GM21717 (cell line): ENCODE measurements around the gene USP30.
"Not testable (repeated sequence)": the region's sequence is repeated elsewhere in the genome, so short reads cannot be mapped to it uniquely, and the experiment has no call there.

Source experiments
- ATAC-seq: cut with Tn5 transposase; IDR thresholded peaks from one replicate; pipeline ENCODE4 v1.9.1; 2021; ENCODE audit warnings: mild to moderate bottlenecking, moderate library complexity; ENCODE audit not compliant: unreplicated experiment

Gene USP30

GRCh38 chr12:109049794-109050193 is 2.6 kb upstream of the USP30 start:
- not testable (repeated sequence) for ATAC-seq

- ATAC-seq = no peak
These were observed 321 bp upstream of the USP30 start for GRCh38 chr12:109052097-109052413.

GRCh38 chr12:109053382-109054123 is 1.2 kb downstream of the USP30 start:
- ATAC-seq = peak; percentile 52

DNA sequence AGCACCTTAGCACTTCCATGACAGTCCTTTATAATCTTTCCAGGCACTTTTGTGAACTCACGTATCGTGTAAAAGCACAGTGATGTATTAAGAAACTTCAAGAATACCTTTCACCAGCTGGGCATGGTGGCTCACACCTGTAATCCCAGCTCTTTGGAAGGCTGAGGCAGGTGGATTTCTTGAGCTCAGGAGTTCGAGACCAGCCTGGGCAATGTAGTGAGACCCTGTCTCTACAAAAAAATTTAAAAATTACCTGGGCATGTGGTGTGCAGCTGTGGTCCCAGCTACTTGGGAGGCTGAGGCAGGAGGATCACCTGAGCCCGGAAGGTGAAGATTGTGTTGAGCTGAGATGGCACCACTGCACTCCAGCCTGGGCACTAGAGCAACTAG is 1.7 kb downstream of the USP30 start:
- peak; percentile 2 for ATAC-seq

GRCh38 chr12:109054520-109054919 is 2.1 kb downstream of the USP30 start:
- no peak for ATAC-seq

DNA sequence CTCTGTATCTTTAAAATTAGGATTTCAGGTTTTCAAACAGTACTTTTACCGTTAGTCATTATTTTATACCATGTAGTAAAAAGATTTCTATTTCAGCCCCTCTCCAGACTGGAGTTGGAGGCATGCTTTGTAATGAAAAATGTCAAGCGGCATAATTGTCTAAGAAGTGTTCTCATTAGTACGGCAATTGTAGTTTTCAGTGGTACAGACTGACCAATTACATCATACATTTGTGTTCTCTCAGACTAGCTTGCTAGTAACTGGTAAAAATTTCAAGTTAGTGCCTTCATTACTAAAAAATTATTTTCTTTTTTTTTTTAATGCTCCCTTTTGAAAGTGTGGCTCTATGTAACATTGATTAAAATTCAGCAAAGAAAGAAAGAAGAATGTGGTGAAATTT is 4.5 kb downstream of the USP30 start:
- ATAC-seq = no peak

GRCh38 chr12:109057376-109057775 is 5.0 kb downstream of the USP30 start:
- no peak for ATAC-seq

DNA sequence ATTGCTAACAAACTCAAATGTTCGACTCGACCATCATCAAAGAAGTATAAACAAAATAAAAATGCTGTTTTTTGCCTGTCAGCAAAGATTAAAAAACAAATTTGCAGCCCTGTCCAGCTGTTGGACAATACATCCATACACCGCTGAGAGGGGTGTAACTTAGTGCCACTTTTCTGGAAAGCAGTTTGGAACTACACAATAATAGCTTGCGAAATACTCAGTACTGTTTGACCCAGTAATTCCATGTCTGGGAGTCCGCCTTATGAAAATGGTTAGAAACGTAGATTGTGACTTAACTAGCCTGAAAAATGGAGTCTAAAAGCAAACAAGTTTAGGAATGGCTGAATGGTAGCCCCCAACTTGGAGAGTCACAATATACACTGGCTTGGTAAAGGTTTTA is 6.4 kb downstream of the USP30 start:
- ATAC-seq = no peak

- no peak for ATAC-seq
These were observed 11.8 kb downstream of the USP30 start for GRCh38 chr12:109064143-109064542.

DNA sequence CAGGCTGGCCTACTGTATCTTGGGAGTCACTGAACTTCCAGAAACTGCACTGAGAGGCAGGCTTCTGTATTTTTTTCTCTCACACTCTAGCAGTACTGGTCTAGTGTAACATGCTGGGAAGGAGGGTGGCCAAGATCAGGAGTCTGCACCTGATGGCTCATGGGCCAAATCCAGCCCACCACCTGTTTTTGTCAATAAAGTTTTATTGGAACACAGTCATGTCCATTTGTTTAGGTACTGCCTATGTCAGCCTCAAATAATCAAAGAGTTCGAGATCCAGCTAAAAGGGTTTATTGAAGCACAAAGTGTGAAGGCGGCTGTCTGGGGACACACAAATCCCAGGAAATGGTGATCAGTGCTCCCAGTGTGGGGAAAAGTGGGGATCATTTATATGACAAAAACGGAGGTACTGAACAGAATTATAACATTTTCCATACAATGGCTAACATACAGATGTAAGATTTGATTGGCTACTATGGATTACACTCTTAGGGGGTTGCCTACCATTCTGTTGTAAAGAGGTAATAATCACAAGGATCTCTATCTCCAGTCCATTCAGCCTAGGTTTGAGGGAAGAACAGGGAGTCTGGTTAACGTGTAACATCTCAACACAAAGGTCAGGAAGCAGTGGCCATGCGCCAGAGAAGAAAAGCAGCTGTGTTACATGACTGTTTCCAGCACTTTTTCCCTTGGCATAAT is 12.9 kb downstream of the USP30 start:
- ATAC-seq = no peak

- no peak for ATAC-seq
These were observed 13.4 kb downstream of the USP30 start for GRCh38 chr12:109065853-109066193.

DNA sequence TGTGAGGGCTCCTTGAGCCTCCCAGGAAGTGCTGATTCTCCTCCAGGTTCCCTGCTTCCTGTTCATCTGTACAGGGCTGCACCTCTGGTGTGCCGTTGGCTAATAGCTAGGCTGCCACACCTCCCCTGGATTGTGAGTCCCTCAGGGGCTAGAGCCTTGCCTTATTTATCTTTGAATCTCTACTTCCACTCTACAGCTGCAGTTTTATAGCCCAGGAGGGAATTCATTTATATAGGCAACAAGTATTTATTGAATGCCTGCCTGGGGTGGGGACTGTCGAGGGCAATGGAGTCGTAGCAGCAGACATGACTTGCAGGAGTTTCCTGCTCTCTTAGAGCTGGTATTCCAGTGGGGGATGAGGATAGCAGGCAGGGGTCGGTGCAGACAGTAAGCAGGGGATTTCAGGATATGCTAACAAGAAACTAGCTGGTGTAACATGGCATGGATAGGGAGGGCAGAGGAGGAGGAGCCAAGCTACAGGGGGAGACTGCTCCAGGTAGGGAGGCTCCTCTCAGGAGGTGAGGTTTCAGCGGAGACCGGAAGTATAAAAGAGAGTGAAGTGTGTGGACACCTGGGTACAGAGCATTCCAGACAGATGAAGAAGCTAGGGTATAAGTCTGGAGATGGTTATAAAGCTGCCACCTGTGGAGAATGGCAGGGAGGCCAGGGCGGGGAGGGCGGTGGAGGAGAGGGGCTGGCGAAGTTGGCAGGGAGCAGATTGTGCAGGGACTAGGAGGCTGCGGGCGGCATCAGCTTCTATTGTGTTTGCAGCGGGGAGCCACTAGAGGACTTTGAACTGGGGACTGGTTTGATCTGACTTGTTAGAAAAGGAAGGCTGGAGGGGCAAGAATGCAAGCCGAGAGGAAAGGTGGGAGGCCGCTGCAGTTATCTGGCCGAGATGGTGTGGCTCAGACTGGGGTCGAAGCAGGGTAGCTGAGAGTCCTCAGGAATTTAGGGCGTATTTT is 17.2 kb downstream of the USP30 start:
- ATAC-seq = no peak

DNA sequence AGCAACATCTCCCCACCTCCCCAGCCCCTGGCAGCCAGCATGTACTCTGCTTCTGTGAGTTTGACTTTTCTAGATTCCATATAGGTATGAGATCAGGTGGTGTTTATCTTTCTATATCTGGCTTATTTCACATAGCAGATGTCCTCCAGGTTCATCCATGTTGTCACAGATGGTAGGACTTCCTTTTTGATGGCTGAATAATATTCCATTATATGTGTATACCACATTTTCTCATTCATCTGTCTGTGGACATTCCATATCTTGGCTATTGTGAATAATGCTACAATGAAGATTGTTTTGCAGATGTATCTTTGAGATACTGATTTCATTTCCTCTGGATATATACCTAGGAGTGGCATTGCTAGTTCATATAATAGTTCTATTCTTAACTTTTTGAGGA is 22.5 kb downstream of the USP30 start:
- no peak for ATAC-seq

DNA sequence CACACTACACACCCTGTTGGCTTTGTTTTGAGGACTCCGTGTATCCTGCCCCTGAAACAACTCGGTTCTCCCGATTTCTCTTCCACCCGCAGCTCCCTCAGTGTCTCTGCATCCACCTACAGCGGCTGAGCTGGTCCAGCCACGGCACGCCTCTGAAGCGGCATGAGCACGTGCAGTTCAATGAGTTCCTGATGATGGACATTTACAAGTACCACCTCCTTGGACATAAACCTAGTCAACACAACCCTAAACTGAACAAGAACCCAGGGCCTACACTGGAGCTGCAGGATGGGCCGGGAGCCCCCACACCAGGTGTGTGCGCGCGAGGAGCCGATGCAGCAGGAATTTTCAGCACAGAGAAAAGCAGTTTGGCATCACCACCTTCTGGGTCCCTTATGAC is 30.4 kb downstream of the USP30 start:
- no peak for ATAC-seq

DNA sequence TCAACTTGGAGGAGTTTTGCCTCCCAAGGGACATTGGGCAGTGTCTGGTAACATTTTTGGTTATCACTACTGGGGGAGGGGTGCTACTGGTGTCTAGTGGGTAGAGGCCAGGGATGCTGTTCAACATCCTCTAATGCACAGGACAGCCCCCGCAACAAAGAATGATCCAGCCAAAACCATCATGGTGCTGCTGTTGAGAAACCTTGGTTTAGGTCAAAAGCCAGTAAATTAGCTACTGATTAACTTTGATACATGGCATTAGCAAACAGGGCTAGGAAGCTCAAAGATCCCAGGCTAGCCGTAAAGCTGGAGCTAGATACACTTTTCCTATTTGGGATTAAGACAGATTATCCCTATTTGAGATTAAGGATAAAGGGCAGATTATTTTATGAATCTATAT is 32.0 kb downstream of the USP30 start:
- ATAC-seq = no peak

- no peak for ATAC-seq
These were observed 33.2 kb downstream of the USP30 start for GRCh38 chr12:109085590-109085989.

DNA sequence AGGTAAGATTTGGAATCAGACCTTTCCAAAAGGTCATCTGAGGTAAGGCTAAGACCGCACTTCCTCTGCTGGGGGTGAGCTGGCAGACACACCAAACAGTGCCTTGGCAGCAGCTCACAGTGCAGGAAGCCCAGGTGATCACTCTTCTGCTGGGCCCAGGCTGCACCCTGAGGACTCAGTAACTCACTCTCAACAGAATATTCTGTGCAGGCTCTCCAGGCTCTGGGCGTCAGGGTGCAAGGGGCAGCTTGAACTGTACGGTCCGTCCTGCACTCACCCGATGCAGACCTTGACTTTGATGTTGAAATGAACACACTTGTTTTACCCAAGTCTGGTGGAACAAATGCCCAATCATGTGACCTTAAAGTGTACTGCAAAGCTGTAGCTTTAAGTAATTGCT is 34.9 kb downstream of the USP30 start:
- ATAC-seq = no peak

DNA sequence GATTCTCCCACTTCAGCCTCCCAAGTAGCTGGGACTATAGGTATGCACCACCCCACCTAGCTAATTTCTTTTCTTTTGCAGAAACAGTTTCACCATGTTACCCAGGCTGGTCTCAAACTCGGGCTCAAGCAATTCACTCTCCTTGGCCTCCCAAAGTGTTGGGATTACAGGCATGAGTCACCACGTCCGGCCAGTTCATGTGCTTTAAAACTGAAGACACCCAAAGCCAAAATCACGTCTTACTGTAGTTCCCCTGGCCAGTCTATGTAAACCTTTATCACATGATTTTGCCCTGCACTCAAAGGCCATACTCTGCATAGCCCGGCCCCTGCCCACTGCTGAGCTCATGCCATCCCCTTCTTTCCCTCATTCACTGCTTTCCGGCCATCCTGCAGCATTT is 36.4 kb downstream of the USP30 start:
- ATAC-seq = no peak

- ATAC-seq = no peak
These were observed 37.3 kb downstream of the USP30 start for GRCh38 chr12:109089683-109090082.

DNA sequence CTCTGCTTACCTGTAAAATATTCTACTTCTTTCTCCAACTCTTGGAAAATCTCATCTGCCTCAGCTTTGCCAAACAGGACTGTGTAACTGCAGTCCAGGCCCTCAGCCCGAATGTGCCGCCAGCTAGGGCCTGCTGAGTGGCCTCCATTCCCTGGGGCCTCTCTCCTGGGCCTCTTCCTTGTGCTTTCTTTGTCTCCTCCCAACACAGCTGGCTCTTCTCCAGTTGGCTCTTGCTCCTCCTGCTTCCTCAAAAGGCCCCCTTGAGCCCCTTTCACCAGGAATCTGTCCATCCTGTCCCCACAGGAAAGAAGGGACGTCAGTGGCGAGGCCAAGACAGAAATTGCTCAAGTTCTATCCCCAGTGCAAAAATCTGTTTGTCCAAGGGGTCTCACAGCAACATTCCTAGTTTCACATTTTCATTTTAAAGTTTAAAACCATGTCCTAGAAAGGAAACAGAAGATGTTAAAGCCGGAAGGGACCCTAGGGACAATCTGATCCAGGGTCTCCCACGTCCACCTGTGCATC is 40.2 kb downstream of the USP30 start:
- ATAC-seq = no peak
